OCI-LY3 (cell line): ENCODE data around the gene CIT.

Experiments used
- EZH2phosphoT487 ChIP-seq: fragments of 200-600 bp; shearing (Covaris generic); IDR thresholded peaks from 2 replicates; pipeline ENCODE4 v1.6.1; 2018; ENCODE audit warnings: antibody characterized with exemption, mixed run types, low read depth
- TF ChIP-seq, protein P1 (sequence below): fragments of 200-600, 300-600 bp; sonication (generic); IDR thresholded peaks from 2 replicates; pipeline ENCODE4 v1.5.1; 2014; ENCODE audit warnings: antibody characterized with exemption, low read length, low read depth

DNA sequence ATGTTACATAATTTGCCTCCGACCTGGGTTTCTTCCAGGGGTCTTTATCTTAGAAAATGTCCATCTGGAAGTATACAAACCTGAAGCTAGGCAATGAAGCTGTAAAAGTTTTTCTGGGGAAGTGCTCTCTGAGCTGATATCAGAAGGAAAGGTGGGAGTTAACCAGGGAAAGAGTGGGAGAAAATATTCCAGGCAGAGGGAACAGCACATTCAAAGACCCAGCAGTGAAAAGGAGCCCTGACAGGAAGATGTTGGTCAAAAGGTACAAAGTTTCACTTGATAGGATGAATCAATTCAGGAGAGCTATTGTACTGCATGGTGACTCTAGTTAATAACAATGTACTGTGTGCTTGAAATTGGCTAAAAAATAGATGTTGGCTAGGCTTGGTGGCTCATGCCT is 17.8 kb upstream of the CIT start:
- TF ChIP-seq, protein P1, sequence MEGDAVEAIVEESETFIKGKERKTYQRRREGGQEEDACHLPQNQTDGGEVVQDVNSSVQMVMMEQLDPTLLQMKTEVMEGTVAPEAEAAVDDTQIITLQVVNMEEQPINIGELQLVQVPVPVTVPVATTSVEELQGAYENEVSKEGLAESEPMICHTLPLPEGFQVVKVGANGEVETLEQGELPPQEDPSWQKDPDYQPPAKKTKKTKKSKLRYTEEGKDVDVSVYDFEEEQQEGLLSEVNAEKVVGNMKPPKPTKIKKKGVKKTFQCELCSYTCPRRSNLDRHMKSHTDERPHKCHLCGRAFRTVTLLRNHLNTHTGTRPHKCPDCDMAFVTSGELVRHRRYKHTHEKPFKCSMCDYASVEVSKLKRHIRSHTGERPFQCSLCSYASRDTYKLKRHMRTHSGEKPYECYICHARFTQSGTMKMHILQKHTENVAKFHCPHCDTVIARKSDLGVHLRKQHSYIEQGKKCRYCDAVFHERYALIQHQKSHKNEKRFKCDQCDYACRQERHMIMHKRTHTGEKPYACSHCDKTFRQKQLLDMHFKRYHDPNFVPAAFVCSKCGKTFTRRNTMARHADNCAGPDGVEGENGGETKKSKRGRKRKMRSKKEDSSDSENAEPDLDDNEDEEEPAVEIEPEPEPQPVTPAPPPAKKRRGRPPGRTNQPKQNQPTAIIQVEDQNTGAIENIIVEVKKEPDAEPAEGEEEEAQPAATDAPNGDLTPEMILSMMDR = no peak
- no peak for TF ChIP-seq EZH2phosphoT487
